ENCODE results near the gene MMD2. TPM values are rescaled to one million over a fixed set of nuclear protein-coding genes. Genes with fewer than 3 reads are reported as not detected.
A peak's percentile ranks its signal among the peaks of the same experiment; 100 is the strongest.

MMD2 gene
- total RNA-seq, 2 donors from 2014 or later, result not detected

- no peaks in the 10 kb centered on the region for H3K36me3 Mint-ChIP-seq
- peaks cover 10 to 16% of the 10 kb centered on the region in 2 donors for H3K27me3 Mint-ChIP-seq
- ATAC-seq, result no peak
- DNase-seq (ENCODE audit: low spot score), result no peak
- no peak overlapping the region for H3K4me3 Mint-ChIP-seq
- H3K9me3 Mint-ChIP-seq, result no peaks in the 10 kb centered on the region
- no peak overlapping the region for H3K27ac Mint-ChIP-seq
- peaks cover 8 to 9% of the 10 kb centered on the region in 2 donors for H3K4me1 Mint-ChIP-seq (ENCODE audit: low read depth in 2 of 2)
These were observed 78.8 kb downstream of the MMD2 start for GRCh38 chr7:4880218-4880617.

- H3K4me3 Mint-ChIP-seq, result no peak overlapping the region
- H3K36me3 Mint-ChIP-seq, result no peaks in the 10 kb centered on the region
- H3K27me3 Mint-ChIP-seq, result peaks cover 10 to 16% of the 10 kb centered on the region in 2 donors
- no peak overlapping the region for H3K27ac Mint-ChIP-seq
- ATAC-seq, result no peak
- no peak for DNase-seq (ENCODE audit: low spot score)
- peaks cover 8 to 9% of the 10 kb centered on the region in 2 donors for H3K4me1 Mint-ChIP-seq (ENCODE audit: low read depth in 2 of 2)
- no peaks in the 10 kb centered on the region for H3K9me3 Mint-ChIP-seq
These were observed 79.4 kb downstream of the MMD2 start for GRCh38 chr7:4879396-4880081.

GRCh38 chr7:4878336-4879335 is 80.4 kb downstream of the MMD2 start:
- Mint-ChIP-seq H3K27me3 (peaks cover 10 to 16% of the 10 kb centered on the region in 2 donors), H3K9me3 (no peaks in the 10 kb centered on the region), H3K36me3 (no peaks in the 10 kb centered on the region), H3K4me1 (ENCODE audit: low read depth in 2 of 2) (peaks cover 8 to 9% of the 10 kb centered on the region in 2 donors), H3K4me3 (no peak overlapping the region), H3K27ac (no peak overlapping the region)
- DNase-seq (ENCODE audit: low spot score), result no peak
- ATAC-seq, result no peak

GRCh38 chr7:4876586-4876985 is 82.4 kb downstream of the MMD2 start:
- DNase-seq (ENCODE audit: low spot score), result no peak
- Mint-ChIP-seq H3K27me3 (peaks cover 0 to 5% of the 10 kb centered on the region in 2 donors), H3K36me3 (no peaks in the 10 kb centered on the region), H3K4me1 (ENCODE audit: low read depth in 2 of 2) (peaks cover 9 to 12% of the 10 kb centered on the region in 2 donors), H3K27ac (no peak overlapping the region), H3K9me3 (no peaks in the 10 kb centered on the region), H3K4me3 (no peak overlapping the region)
- ATAC-seq, result no peak

- peaks cover 17 to 21% of the 10 kb centered on the region in 2 donors for H3K4me1 Mint-ChIP-seq (ENCODE audit: low read depth in 2 of 2)
- no peaks in the 10 kb centered on the region for H3K36me3 Mint-ChIP-seq
- no peak overlapping the region for H3K27ac Mint-ChIP-seq
- DNase-seq (ENCODE audit: low spot score) (no peak), ATAC-seq (no peak)
- H3K9me3 Mint-ChIP-seq, result no peaks in the 10 kb centered on the region
- peaks cover 5 to 6% of the 10 kb centered on the region in 2 donors for H3K27me3 Mint-ChIP-seq
- H3K4me3 Mint-ChIP-seq, result no peak overlapping the region
These were observed 83.6 kb downstream of the MMD2 start for GRCh38 chr7:4875391-4875790.

- Mint-ChIP-seq H3K36me3 (no peaks in the 10 kb centered on the region), H3K27me3 (peaks cover 5 to 6% of the 10 kb centered on the region in 2 donors), H3K27ac (peak overlapping the region in 1 of 2 donors; percentile 25), H3K4me3 (peak overlapping the region; percentile 10), H3K4me1 (ENCODE audit: low read depth in 2 of 2) (peaks cover 17 to 21% of the 10 kb centered on the region in 2 donors), H3K9me3 (no peaks in the 10 kb centered on the region)
- DNase-seq (ENCODE audit: low spot score) (no peak), ATAC-seq (no peak)
These were observed 85.7 kb downstream of the MMD2 start for GRCh38 chr7:4873071-4873944.

- Mint-ChIP-seq H3K27ac (peak overlapping the region in 1 of 2 donors; percentile 25), H3K27me3 (peaks cover 5 to 6% of the 10 kb centered on the region in 2 donors), H3K36me3 (no peaks in the 10 kb centered on the region), H3K4me3 (peak overlapping the region; percentile 46), H3K9me3 (no peaks in the 10 kb centered on the region), H3K4me1 (ENCODE audit: low read depth in 2 of 2) (peaks cover 17 to 21% of the 10 kb centered on the region in 2 donors)
- ATAC-seq (peak; percentile 5 to 26), DNase-seq (ENCODE audit: low spot score) (no peak)
These were observed 86.9 kb downstream of the MMD2 start for GRCh38 chr7:4871930-4872675.

- no peaks in the 10 kb centered on the region for H3K9me3 Mint-ChIP-seq
- H3K4me1 Mint-ChIP-seq (ENCODE audit: low read depth in 2 of 2), result peaks cover 17 to 21% of the 10 kb centered on the region in 2 donors
- H3K27me3 Mint-ChIP-seq, result peaks cover 5 to 6% of the 10 kb centered on the region in 2 donors
- H3K36me3 Mint-ChIP-seq, result no peaks in the 10 kb centered on the region
- peak overlapping the region in 1 of 2 donors; percentile 33 for H3K27ac Mint-ChIP-seq
- H3K4me3 Mint-ChIP-seq, result peak overlapping the region; percentile 54
- DNase-seq (ENCODE audit: low spot score), result no peak
- ATAC-seq, result no peak
These were observed 87.8 kb downstream of the MMD2 start for GRCh38 chr7:4871056-4871680.

- Mint-ChIP-seq H3K27me3 (peaks cover 21 to 30% of the 10 kb centered on the region in 2 donors), H3K4me1 (ENCODE audit: low read depth in 2 of 2) (peaks cover 17 to 21% of the 10 kb centered on the region in 2 donors), H3K27ac (no peak overlapping the region), H3K9me3 (no peaks in the 10 kb centered on the region), H3K36me3 (no peaks in the 10 kb centered on the region), H3K4me3 (no peak overlapping the region)
- ATAC-seq (no peak), DNase-seq (ENCODE audit: low spot score) (no peak)
These were observed 90.5 kb downstream of the MMD2 start for GRCh38 chr7:4868493-4868892.

GRCh38 chr7:4866528-4867496 is 92.2 kb downstream of the MMD2 start:
- peaks cover 11 to 14% of the 10 kb centered on the region in 2 donors for H3K4me1 Mint-ChIP-seq (ENCODE audit: low read depth in 2 of 2)
- H3K27ac Mint-ChIP-seq, result no peak overlapping the region
- peaks cover 7% of the 10 kb centered on the region for H3K36me3 Mint-ChIP-seq
- H3K27me3 Mint-ChIP-seq, result peaks cover 28 to 39% of the 10 kb centered on the region in 2 donors
- ATAC-seq (no peak), DNase-seq (ENCODE audit: low spot score) (no peak)
- no peaks in the 10 kb centered on the region for H3K9me3 Mint-ChIP-seq
- no peak overlapping the region for H3K4me3 Mint-ChIP-seq

GRCh38 chr7:4862156-4862555 is 96.8 kb downstream of the MMD2 start:
- no peak for ATAC-seq
- Mint-ChIP-seq H3K36me3 (peaks cover 7% of the 10 kb centered on the region), H3K9me3 (no peaks in the 10 kb centered on the region), H3K27ac (no peak overlapping the region), H3K4me1 (ENCODE audit: low read depth in 2 of 2) (peaks cover 6 to 15% of the 10 kb centered on the region in 2 donors), H3K4me3 (peak overlapping the region; percentile 68), H3K27me3 (peaks cover 29 to 56% of the 10 kb centered on the region in 2 donors)
- no peak for DNase-seq (ENCODE audit: low spot score)
